ENCODE measurements around the gene SNHG17. TPM values are rescaled to one million over a fixed set of nuclear protein-coding genes. Genes with fewer than 3 reads are reported as not detected.

The SNHG17 gene
- total RNA-seq, 1 donor = 6.9 TPM

- peaks cover 16% of the 10 kb centered on the region for H3K79me2 ChIP-seq (ENCODE audit: insufficient read depth, low read length)
- H4K20me1 ChIP-seq (ENCODE audit: insufficient read depth, low read length) = no peaks in the 10 kb centered on the region
- peaks cover 5% of the 10 kb centered on the region for H3K36me3 ChIP-seq (ENCODE audit: insufficient read depth, low read length)
- DNase-seq (ENCODE audit: insufficient read length, low spot score, missing footprints) = peak; percentile 87
- H3K4me2 ChIP-seq (ENCODE audit: insufficient read depth, low read length) = peak overlapping the region; percentile 43
- peaks cover 54% of the 10 kb centered on the region for H3K4me1 ChIP-seq (ENCODE audit: insufficient read depth, low read length)
- H3K9me3 ChIP-seq (ENCODE audit: low read depth, low read length) = no peaks in the 10 kb centered on the region
- H3K4me3 ChIP-seq (ENCODE audit: insufficient read depth, low read length) = no peak overlapping the region
- H3K27me3 ChIP-seq (ENCODE audit: insufficient read depth, low read length) = no peaks in the 10 kb centered on the region
- TF ChIP-seq, protein P1, sequence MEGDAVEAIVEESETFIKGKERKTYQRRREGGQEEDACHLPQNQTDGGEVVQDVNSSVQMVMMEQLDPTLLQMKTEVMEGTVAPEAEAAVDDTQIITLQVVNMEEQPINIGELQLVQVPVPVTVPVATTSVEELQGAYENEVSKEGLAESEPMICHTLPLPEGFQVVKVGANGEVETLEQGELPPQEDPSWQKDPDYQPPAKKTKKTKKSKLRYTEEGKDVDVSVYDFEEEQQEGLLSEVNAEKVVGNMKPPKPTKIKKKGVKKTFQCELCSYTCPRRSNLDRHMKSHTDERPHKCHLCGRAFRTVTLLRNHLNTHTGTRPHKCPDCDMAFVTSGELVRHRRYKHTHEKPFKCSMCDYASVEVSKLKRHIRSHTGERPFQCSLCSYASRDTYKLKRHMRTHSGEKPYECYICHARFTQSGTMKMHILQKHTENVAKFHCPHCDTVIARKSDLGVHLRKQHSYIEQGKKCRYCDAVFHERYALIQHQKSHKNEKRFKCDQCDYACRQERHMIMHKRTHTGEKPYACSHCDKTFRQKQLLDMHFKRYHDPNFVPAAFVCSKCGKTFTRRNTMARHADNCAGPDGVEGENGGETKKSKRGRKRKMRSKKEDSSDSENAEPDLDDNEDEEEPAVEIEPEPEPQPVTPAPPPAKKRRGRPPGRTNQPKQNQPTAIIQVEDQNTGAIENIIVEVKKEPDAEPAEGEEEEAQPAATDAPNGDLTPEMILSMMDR (IDR thresholded peaks at IDR 0.05; ENCODE audit: extremely low read depth, low read depth, low read length) = no peak
- peak overlapping the region; percentile 77 for H3K27ac ChIP-seq (ENCODE audit: low read depth, low read length)
- H2AFZ ChIP-seq (ENCODE audit: low read length) = no peak overlapping the region
Observed at GRCh38 chr20:38450412-38450975, 15.4 kb upstream of the SNHG17 start.

DNA sequence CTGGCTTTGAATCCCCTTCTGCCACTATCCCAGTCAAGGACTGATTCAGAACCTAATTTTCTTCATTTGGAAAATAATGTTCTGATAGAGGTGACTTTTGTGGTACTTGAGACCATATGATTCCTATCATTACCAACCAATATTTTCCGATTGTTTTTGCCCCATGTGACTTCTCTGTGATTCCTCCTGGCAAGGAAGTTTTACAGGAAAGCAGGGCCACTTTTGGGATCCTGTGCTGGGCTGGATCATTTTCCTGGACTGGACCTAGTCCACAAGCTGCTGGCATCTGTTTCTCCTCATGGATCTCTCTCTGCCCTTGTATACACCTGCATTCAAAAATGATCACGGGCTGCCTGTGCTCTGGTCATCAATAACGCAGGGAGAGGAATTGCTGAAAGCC lies 13.9 kb upstream of the SNHG17 start:
- H3K9me3 ChIP-seq (ENCODE audit: low read depth, low read length) = no peaks in the 10 kb centered on the region
- peaks cover 53% of the 10 kb centered on the region for H3K4me1 ChIP-seq (ENCODE audit: insufficient read depth, low read length)
- H3K79me2 ChIP-seq (ENCODE audit: insufficient read depth, low read length) = peaks cover 16% of the 10 kb centered on the region
- H2AFZ ChIP-seq (ENCODE audit: low read length) = no peak overlapping the region
- H3K4me3 ChIP-seq (ENCODE audit: insufficient read depth, low read length) = no peak overlapping the region
- TF ChIP-seq, protein P1 (IDR thresholded peaks at IDR 0.05; ENCODE audit: extremely low read depth, low read depth, low read length) = no peak
- no peak overlapping the region for H3K4me2 ChIP-seq (ENCODE audit: insufficient read depth, low read length)
- no peak for DNase-seq (ENCODE audit: insufficient read length, low spot score, missing footprints)
- H3K36me3 ChIP-seq (ENCODE audit: insufficient read depth, low read length) = peaks cover 5% of the 10 kb centered on the region
- no peaks in the 10 kb centered on the region for H4K20me1 ChIP-seq (ENCODE audit: insufficient read depth, low read length)
- H3K27ac ChIP-seq (ENCODE audit: low read depth, low read length) = no peak overlapping the region
- no peaks in the 10 kb centered on the region for H3K27me3 ChIP-seq (ENCODE audit: insufficient read depth, low read length)

GRCh38 chr20:38447931-38448675 lies 13.0 kb upstream of the SNHG17 start:
- Histone ChIP-seq H3K4me1 (ENCODE audit: insufficient read depth, low read length) (peaks cover 48% of the 10 kb centered on the region), H3K9me3 (ENCODE audit: low read depth, low read length) (no peaks in the 10 kb centered on the region), H4K20me1 (ENCODE audit: insufficient read depth, low read length) (no peaks in the 10 kb centered on the region), H3K36me3 (ENCODE audit: insufficient read depth, low read length) (peaks cover 5% of the 10 kb centered on the region), H2AFZ (ENCODE audit: low read length) (no peak overlapping the region), H3K27me3 (ENCODE audit: insufficient read depth, low read length) (no peaks in the 10 kb centered on the region), H3K4me3 (ENCODE audit: insufficient read depth, low read length) (no peak overlapping the region), H3K4me2 (ENCODE audit: insufficient read depth, low read length) (peak overlapping the region; percentile 93), H3K27ac (ENCODE audit: low read depth, low read length) (peak overlapping the region; percentile 81), H3K79me2 (ENCODE audit: insufficient read depth, low read length) (peaks cover 16% of the 10 kb centered on the region)
- TF ChIP-seq, protein P1 (IDR thresholded peaks at IDR 0.05; ENCODE audit: extremely low read depth, low read depth, low read length) = no peak
- peak; percentile 29 for DNase-seq (ENCODE audit: insufficient read length, low spot score, missing footprints)

GRCh38 chr20:38447251-38447661 lies 12.1 kb upstream of the SNHG17 start:
- TF ChIP-seq, protein P1 (IDR thresholded peaks at IDR 0.05; ENCODE audit: extremely low read depth, low read depth, low read length) = no peak
- H3K27ac ChIP-seq (ENCODE audit: low read depth, low read length) = peak overlapping the region; percentile 81
- H3K4me1 ChIP-seq (ENCODE audit: insufficient read depth, low read length) = peaks cover 39% of the 10 kb centered on the region
- peak overlapping the region; percentile 93 for H3K4me2 ChIP-seq (ENCODE audit: insufficient read depth, low read length)
- peak overlapping the region; percentile 88 for H2AFZ ChIP-seq (ENCODE audit: low read length)
- no peaks in the 10 kb centered on the region for H4K20me1 ChIP-seq (ENCODE audit: insufficient read depth, low read length)
- peak overlapping the region; percentile 96 for H3K4me3 ChIP-seq (ENCODE audit: insufficient read depth, low read length)
- peaks cover 5% of the 10 kb centered on the region for H3K36me3 ChIP-seq (ENCODE audit: insufficient read depth, low read length)
- DNase-seq (ENCODE audit: insufficient read length, low spot score, missing footprints) = peak; percentile 78
- no peaks in the 10 kb centered on the region for H3K27me3 ChIP-seq (ENCODE audit: insufficient read depth, low read length)
- H3K79me2 ChIP-seq (ENCODE audit: insufficient read depth, low read length) = peaks cover 16% of the 10 kb centered on the region
- no peaks in the 10 kb centered on the region for H3K9me3 ChIP-seq (ENCODE audit: low read depth, low read length)

All from osteoblast (primary cell).